GM10266 (cell line): ENCODE results near the gene THADA.
A peak's percentile ranks its signal among the peaks of the same experiment; 100 is the strongest.

Source experiments
- DNase-seq: peaks from one replicate; pipeline ENCODE4 v3.0.0; 2012; ENCODE audit errors: extremely low spot score
- CTCF ChIP-seq: IDR thresholded peaks from 2 replicates; pipeline ENCODE4 v1.5.1; 2012; ENCODE audit warnings: mild to moderate bottlenecking, low read depth; ENCODE audit not compliant: control insufficient read depth, insufficient read depth; ENCODE audit errors: missing control alignments

Gene THADA

GRCh38 chr2:43414033-43414432, 181.8 kb downstream of the THADA start:
- no peak for DNase-seq
- TF ChIP-seq CTCF, result no peak

GRCh38 chr2:43412114-43412753, 183.6 kb downstream of the THADA start:
- no peak for DNase-seq
- no peak for TF ChIP-seq CTCF

- TF ChIP-seq CTCF, result no peak
- no peak for DNase-seq
Observed at GRCh38 chr2:43410055-43410604, 185.7 kb downstream of the THADA start.

- no peak for TF ChIP-seq CTCF
- DNase-seq, result peak; percentile 38
Observed at GRCh38 chr2:43408407-43409160, 187.3 kb downstream of the THADA start.

- DNase-seq, result no peak
- TF ChIP-seq CTCF, result no peak
Observed at GRCh38 chr2:43407935-43408334, 187.9 kb downstream of the THADA start.

GRCh38 chr2:43406651-43407279, 189.1 kb downstream of the THADA start:
- no peak for TF ChIP-seq CTCF
- DNase-seq, result no peak
